Measurements from ENCODE around the gene TP53RK. TPM values are rescaled to one million over a fixed set of nuclear protein-coding genes. Genes with fewer than 3 reads are reported as not detected.
"Not testable (repeated sequence)": the region's sequence is repeated elsewhere in the genome, so short reads cannot be mapped to it uniquely, and the experiment has no call there.

Gene TP53RK
- total and polyA plus RNA-seq, 2 of the 13 experiments (the other 11 are each of a cell fraction or from before 2014, with no cell fraction given): 12.9 to 25.5 TPM

GRCh38 chr20:46677608-46678007 is 11.6 kb downstream of the TP53RK start (continued):
- TF ChIP-seq ZFP36 (IDR thresholded peaks at IDR 0.05; ENCODE audit: borderline replicate concordance, low read depth, low read length, partially characterized antibody): peak; percentile 68
- peak; percentile 30; the same call in 1 of the 2 replicates for TF ChIP-seq ZMYM3 (CRISPR knock-in tag; IDR thresholded peaks at IDR 0.05)
- TF ChIP-seq ZNF180 (CRISPR knock-in tag; IDR thresholded peaks at IDR 0.05; ENCODE audit: borderline replicate concordance, low read depth): peak; percentile 99; the same call in 1 of the 2 replicates

GRCh38 chr20:46676649-46677316 is 12.5 kb downstream of the TP53RK start:
- H4K20me1 ChIP-seq (ENCODE audit: insufficient read depth, low read length); H3K36me3 ChIP-seq (replicated peaks in 1 of 2; ENCODE audit: control insufficient read depth in 1 of 2, insufficient read depth in 2 of 2, low read length in 2 of 2); intact Hi-C loops (cut with micrococcal nuclease; ENCODE audit: unreplicated experiment); H3K9ac ChIP-seq (ENCODE audit: insufficient read depth, low read depth, low read length); H3K27me3 ChIP-seq (ENCODE audit: control insufficient read depth in 1 of 2, insufficient read depth in 2 of 2, low read length in 2 of 2); H2AFZ ChIP-seq (ENCODE audit: low read length); in situ Hi-C loops (cut with HindIII; ENCODE audit: extremely low pct_ligation_motif_present, low pct_unique_long_range_greater_than_20kb); H3K4me3 ChIP-seq (replicated peaks in 1 of 3; ENCODE audit: insufficient read depth in 1 of 3, low read depth in 2 of 3, low read length in 3 of 3); H3K79me2 ChIP-seq (ENCODE audit: insufficient read depth, low read length); BruUV-seq (replicated peaks); H3K4me2 ChIP-seq (ENCODE audit: low read depth, low read length); TF ChIP-seq FOXA1 (IDR thresholded peaks at IDR 0.05): not testable (repeated sequence)
- WGBS (ENCODE audit: low lambda C conversion rate): 33% methylated on average over 14 of the region's 14 CpGs
- peak; percentile 53 for FAIRE-seq
- POLR2A ChIA-PET: interaction anchor here (0.7 to 6.7 kb wide), 9 partner anchors 10 to 679 kb away, joined by 3 to 56 read pairs (median 8); partner anchors contain the start of genes SLC13A3 and ZMYND8
- ATAC-seq: peak; percentile 4
- peak overlapping the region; percentile 84 for H3K27ac ChIP-seq (ENCODE audit: extremely low read length, insufficient read depth, low read length)
- CTCF ChIA-PET (ENCODE audit: low intra/inter-chr PET ratio, low total read pairs): interaction anchor here (1.6 kb wide), 1 partner anchor 156 kb away, joined by 4 read pairs; no protein-coding TSS in a partner anchor
- peak; percentile 78 for DNase-seq (ENCODE audit: low spot score)
- H3K9me3 ChIP-seq (ENCODE audit: low read length): peaks cover 16% of the 10 kb centered on the region
- H3K4me1 ChIP-seq (ENCODE audit: insufficient read depth, low read length): peaks cover 92% of the 10 kb centered on the region
- TF ChIP-seq ZNF292 (CRISPR knock-in tag; IDR thresholded peaks at IDR 0.05; ENCODE audit: borderline replicate concordance, low read depth) (peak; percentile 77), SOX5 (CRISPR knock-in tag; IDR thresholded peaks at IDR 0.05; ENCODE audit: borderline replicate concordance) (peak; percentile 56), FOXO1 (CRISPR knock-in tag; IDR thresholded peaks at IDR 0.05) (peak; percentile 44; the same call in 1 of the 2 replicates), HOXA5 (CRISPR knock-in tag; IDR thresholded peaks at IDR 0.05) (0 out of 2 replicates have a peak, but pooled peaks have one; percentile 28), PAXIP1 (CRISPR knock-in tag; conservative IDR thresholded peaks at IDR 0.05) (peak; percentile 29; the same call in 1 of the 2 replicates), FOXA1 (CRISPR knock-in tag; IDR thresholded peaks at IDR 0.05) (peak; percentile 53; the same call in 1 of the 2 replicates), RAD21 (CRISPR knock-in tag; IDR thresholded peaks at IDR 0.05) (0 out of 2 replicates have a peak, but pooled peaks have one; percentile 38), KLF9 (CRISPR knock-in tag; IDR thresholded peaks at IDR 0.05; ENCODE audit: low read depth) (peak; percentile 19; the same call in 1 of the 2 replicates), ZFP91 (CRISPR knock-in tag; IDR thresholded peaks at IDR 0.05; ENCODE audit: borderline replicate concordance) (peak; percentile 14; the same call in 1 of the 2 replicates), TEAD3 (CRISPR knock-in tag; optimal IDR thresholded peaks at IDR 0.05; ENCODE audit: borderline replicate concordance) (peak; percentile 78)

All from HepG2 (cell line).